ENCODE measurements around the gene RAB19.
"Not testable (repeated sequence)": the region's sequence is repeated elsewhere in the genome, so short reads cannot be mapped to it uniquely, and the experiment has no call there.

The RAB19 gene

DNA sequence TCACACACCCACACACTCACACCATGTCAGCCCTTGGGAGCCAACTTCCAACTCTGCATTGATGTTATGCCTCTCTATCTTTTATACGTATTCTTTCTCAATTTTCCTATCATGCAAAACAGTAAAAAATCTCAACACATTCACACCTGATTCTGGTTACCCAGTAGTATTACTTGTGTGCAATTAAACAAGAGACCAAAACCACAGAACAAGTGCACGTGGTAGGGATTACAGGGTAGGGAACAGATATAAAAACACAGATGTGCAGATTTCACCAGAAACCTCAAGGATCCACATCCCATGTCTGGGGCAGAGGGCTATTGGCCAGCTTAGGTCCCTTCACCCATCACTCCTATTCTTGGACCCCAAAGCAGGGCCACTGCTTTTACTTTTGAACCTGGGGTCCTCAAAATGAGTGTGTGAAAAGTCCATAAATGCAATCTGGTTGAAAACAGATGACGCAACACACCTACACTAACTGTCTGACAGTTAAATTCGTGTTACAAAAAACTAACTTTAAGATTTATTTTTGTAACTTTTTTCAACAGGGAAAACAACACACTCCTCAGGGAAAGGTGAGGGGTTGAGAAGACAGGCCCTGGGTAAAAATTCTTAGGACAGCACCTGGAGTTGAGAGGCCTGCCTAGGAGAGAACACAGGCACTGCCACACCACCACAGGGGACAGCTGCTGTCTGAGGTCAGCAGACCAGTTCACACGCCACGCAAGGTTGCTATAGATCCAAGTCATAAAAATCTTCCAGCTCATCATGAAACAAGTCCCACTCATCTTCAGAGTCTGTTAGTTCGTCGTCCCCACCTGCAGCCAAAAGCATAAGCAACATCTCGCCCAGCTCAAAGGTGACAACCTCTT, 50.2 kb downstream of the RAB19 start:
- not testable (repeated sequence) for DNase-seq (ENCODE audit: low read depth)

DNA sequence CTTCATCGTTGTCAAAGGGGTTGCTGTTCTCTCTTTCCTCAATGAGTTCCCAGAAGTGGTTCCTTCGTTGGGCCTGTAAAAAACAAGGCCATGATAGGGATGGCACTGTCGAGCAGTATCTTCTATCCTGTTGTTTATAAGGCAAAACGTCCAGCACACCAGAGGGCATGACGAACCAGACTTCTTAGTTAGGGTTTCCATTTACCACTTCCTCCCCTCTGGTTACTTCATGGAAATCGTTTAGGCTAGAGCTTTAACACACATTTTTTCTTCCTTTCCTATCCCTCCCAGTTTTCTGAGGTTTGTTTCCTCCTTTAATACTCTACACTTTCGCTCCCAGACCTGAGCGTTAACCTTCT, 50.8 kb downstream of the RAB19 start:
- no peak for DNase-seq (ENCODE audit: low read depth)

DNA sequence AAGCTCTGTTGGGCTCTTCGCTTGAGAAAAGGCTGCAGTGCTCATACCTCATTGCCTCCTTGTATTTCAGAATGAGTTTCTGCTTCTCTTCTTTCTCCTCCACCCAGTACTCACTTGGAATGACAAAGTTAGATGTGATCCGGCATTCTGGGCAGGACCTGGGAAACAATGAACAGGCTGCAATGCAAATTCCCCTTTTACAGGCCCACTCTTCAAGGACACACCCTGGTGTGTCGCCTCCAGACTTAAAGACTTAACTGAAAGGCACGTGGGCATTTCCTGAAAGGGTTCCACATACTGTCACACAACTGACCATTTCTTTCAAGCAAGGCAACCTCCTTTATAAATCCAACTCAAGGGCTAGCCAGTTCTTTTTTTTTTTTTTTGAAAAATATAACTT, 51.9 kb downstream of the RAB19 start:
- no peak for DNase-seq (ENCODE audit: low read depth)

DNA sequence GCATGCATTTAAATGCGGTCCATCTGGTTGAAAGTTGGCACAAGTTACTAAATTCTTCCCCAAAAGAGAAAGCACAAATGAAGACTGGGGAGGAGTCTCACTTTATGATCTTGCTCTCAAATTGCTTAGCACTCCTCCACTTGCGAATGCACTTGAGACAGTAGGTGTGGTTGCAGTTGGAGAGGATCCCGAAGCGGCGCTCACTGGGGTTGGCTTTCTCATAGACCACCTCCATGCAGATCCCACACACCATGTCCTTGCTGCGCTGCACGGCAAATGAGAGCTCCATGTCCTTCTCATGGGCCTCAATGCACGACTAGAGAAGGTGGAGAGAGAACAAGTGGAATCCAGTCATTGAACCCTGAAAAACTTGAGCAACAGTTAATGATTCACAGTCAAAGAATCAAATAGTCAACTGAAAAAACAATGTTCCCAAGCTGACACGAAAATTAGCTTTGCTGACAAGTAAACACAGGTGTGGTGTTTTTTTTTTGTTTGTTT, 52.7 kb downstream of the RAB19 start:
- DNase-seq (ENCODE audit: low read depth), result no peak

DNA sequence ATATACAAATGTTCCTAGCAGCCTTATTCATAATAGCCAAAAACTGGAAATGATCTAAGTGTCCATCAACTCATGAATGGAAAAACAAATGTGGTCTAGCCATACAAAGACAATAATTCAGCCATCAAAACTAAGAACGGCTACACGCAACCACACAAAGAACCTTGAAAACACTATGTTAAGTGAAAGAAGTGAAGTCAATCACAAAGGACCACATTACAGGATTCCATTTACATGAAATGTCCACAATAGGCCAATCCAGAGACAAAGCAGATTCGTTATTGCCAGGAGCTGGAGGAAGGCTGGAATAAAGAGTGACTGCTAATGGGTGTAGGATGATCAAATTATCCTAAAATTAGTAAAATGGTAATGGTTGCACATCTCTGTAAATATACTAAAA, 54.3 kb downstream of the RAB19 start:
- DNase-seq (ENCODE audit: low read depth), result no peak

DNA sequence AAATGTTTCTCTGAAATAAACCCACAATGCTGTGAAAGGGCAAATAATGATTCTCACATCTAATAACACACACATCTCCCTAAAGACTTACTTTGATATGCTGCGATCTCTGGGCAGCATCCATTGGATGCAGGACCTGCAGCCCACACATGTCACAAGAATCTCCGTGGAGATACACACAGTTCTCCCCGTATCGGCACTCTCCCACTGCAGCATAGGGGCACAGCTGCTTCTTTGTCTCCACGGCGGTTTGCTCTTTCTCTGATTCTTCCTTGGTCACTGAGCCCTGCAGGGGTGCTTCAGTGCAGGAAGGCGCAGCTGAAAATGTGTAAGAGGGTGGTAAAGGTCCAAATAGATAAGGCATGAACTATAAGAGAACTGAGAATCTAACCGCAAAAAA, 55.1 kb downstream of the RAB19 start:
- no peak for DNase-seq (ENCODE audit: low read depth)

DNA sequence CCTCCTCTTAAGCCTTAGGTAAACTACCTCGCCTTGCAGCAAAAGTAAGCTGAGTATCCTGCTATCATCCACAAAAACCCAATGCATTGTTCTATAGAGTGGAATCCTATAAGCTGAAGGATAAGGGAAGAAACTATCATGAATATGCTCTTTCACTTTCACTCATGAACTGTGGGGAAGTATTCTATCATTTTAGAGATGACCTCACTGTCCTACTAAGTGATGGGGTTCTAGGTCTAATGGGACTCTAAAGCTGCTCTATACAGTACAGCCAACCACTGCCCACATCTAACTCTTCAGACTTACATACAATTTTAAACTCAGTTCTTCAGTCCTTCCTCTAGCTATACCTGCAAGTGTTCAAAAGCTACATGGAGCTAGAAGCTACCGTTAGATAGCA, 59.3 kb downstream of the RAB19 start:
- DNase-seq (ENCODE audit: low read depth), result no peak

DNA sequence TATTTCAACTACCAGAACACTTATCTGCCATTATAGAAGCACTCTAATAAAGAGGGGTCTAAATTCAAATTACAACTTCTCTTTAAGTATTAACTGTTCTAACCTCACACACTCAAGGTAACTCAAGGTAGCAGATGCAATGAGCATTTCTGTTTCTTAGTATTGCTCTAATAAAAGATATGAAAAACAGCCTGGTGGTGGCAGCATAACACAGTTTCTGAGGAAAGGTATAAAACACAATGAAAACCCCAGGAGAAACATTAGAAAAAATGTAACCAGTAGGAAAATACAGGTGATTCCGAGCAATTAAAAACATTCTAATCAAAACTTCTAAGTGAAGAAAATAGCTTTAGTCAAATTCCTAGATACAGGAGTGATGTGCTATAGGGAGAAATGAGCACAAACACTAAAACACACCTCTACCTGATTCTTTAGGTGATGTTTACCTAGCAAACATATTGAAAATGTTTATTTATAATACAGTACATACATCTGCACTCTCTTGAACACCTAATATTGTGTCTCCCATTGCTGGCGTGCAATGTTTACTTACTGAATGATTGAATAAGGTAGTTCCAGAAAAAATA, 72.0 kb downstream of the RAB19 start:
- DNase-seq (ENCODE audit: low read depth), result no peak

DNA sequence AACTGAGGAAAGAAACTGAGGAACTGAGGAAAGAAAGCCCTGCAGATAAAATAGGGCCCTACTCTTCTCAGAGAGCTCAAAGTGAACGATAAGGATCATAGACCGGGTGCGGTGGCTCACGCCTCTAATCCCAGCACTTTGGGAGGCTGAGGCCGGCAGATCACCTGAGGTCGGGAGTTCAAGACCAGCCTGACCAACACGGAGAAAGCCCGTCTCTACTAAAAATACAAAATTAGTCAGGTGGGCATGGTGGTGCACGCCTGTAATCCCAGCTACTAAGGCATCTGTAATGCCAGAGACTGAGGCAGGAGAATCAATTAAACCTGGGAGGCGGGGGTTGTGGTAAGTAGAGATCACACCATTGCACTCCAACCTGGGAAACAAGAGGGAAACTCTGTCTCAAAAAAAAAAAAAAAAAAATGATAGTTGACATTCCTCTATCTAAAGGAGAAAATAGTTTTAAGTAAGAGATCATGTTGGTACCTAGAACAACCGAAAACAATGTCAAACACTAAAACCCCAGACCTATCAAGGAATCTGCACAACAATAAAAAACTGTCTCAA, 72.9 kb downstream of the RAB19 start:
- no peak for DNase-seq (ENCODE audit: low read depth)

All from HS-27A (cell line).